Raji (cell line): Measurements from ENCODE around the gene F13A1.

Experiments
- POLR2A ChIP-seq: IDR thresholded peaks from 2 replicates; pipeline ENCODE4 v1.6.1; 2011; ENCODE audit warnings: low read depth, low read length, control low read depth; ENCODE audit not compliant: insufficient read depth

The F13A1 gene

GRCh38 chr6:6225885-6226529 lies 94.5 kb downstream of the F13A1 start:
- no peak for TF ChIP-seq POLR2A

- no peak for TF ChIP-seq POLR2A
These were observed 95.5 kb downstream of the F13A1 start for GRCh38 chr6:6224933-6225486.

- TF ChIP-seq POLR2A: no peak
These were observed 98.5 kb downstream of the F13A1 start for GRCh38 chr6:6221787-6222535.

GRCh38 chr6:6220718-6221117 lies 99.7 kb downstream of the F13A1 start:
- TF ChIP-seq POLR2A: no peak

GRCh38 chr6:6219716-6220115 lies 100.7 kb downstream of the F13A1 start:
- TF ChIP-seq POLR2A: no peak

- TF ChIP-seq POLR2A: no peak
These were observed 101.7 kb downstream of the F13A1 start for GRCh38 chr6:6218759-6219085.

- no peak for TF ChIP-seq POLR2A
These were observed 102.4 kb downstream of the F13A1 start for GRCh38 chr6:6217855-6218758.

GRCh38 chr6:6210994-6211393 lies 109.5 kb downstream of the F13A1 start:
- TF ChIP-seq POLR2A: no peak

- no peak for TF ChIP-seq POLR2A
These were observed 117.6 kb downstream of the F13A1 start for GRCh38 chr6:6202886-6203285.

- TF ChIP-seq POLR2A: no peak
These were observed 119.3 kb downstream of the F13A1 start for GRCh38 chr6:6201200-6201599.

- no peak for TF ChIP-seq POLR2A
These were observed 120.8 kb downstream of the F13A1 start for GRCh38 chr6:6199678-6200077.

- no peak for TF ChIP-seq POLR2A
These were observed 123.7 kb downstream of the F13A1 start for GRCh38 chr6:6196762-6197161.

GRCh38 chr6:6195080-6195479 lies 125.4 kb downstream of the F13A1 start:
- TF ChIP-seq POLR2A: no peak

GRCh38 chr6:6193221-6193745 lies 127.2 kb downstream of the F13A1 start:
- TF ChIP-seq POLR2A: no peak

GRCh38 chr6:6191909-6192308 lies 128.6 kb downstream of the F13A1 start:
- no peak for TF ChIP-seq POLR2A
